ENCODE data around the gene IL3RA.

The IL3RA gene

DNA sequence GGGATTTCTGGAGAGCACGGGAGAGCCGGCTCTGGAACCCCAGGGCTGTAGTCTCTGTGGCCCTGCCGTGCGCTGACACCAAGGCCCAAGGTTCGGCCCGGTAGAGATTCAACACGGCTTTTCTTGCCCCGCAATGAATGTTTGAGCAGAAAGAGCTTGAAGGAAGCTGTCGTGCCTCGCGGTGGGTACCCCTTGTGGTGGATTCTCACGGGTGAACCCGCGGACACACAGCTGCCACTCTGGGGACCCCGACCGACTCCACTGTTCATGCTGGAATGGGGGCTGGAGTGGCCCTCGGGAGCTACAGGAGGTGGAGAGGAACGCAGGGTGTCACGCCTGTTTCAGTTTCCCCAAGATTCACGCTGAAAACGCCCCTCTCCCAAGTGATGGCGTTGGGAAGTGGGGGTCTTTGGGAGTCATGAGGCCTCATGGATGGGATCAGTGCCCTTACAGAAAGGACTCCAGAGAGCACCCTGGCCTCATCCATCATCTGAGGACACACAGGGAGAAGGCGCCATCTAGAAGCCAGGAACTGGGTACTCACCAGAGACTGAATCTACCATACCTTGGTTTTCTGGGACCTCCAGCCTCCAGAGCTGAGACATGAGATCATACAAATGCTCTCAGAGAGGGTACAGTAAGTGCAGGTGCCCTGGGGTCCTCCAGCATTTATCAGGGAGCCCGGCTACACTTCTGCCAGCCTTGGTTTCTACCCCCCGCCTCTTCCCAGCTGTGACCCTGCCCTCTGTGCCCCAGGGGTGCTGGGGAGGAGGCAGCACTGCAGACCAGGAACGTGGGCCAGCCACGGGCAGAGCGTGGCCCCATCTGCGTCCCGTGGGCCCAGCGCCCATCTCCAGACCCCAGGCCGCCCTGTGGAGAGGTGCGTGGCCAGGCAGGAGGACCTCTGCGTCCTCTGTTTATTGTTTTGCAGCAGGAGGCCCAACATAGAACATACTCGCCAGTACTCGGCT is 49.0 kb downstream of the IL3RA start:
- no peak for DNase-seq (ENCODE audit: low read depth)
- no peak for TF ChIP-seq CTCF (IDR thresholded peaks at IDR 0.05; ENCODE audit: low read depth, low read length, missing control alignments)
- in situ Hi-C loops (cut with HindIII; ENCODE audit: low sequenced_read_pairs) = no loop called here
- no peak overlapping the region for H3K4me3 ChIP-seq (ENCODE audit: low read depth, low read length)

DNA sequence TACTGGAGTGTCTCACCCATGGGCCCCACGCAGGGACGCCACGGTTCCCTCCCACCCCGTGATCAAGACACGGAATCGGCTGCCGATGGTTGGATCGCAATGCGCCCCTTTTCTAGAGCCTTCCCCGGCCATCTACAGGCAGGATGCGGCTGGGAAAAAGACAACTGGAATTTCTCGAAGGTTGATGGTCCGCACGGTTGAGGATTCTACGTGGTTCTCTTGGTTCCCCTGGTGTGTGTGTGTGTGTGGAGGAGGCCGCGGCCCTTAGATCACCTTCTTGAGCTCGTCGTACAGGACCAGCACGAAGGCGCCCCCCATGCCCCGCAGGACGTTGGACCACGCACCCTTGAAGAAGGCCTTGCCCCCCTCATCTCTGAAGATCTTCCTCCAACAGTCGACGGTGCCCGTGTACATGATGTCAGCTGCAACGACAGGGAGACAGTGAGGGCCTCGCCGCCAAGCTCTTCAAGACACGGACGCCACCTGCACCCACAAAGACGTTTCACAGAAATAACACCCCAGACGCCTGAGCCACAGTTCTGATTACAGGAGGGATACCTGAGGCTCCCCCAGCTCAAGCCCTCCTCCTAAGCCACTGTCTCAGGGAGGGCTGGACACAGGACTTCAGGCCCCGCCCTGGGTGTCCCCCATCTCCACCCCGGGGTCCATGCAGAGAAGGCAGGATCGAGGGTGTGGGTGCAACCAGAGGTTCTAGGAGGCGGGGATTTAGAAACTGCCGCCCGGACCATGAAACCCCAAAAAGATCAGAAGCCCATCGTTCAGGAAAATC is 49.9 kb downstream of the IL3RA start:
- no peak for DNase-seq (ENCODE audit: low read depth)
- in situ Hi-C loops (cut with HindIII; ENCODE audit: low sequenced_read_pairs) = no loop called here
- no peak for TF ChIP-seq CTCF (IDR thresholded peaks at IDR 0.05; ENCODE audit: low read depth, low read length, missing control alignments)
- H3K4me3 ChIP-seq (ENCODE audit: low read depth, low read length) = no peak overlapping the region

GRCh38 chrX:1387141-1387776 is 50.7 kb downstream of the IL3RA start:
- in situ Hi-C loops (cut with HindIII; ENCODE audit: low sequenced_read_pairs) = no loop called here
- no peak for DNase-seq (ENCODE audit: low read depth)
- no peak for TF ChIP-seq CTCF (IDR thresholded peaks at IDR 0.05; ENCODE audit: low read depth, low read length, missing control alignments)
- no peak overlapping the region for H3K4me3 ChIP-seq (ENCODE audit: low read depth, low read length)

- DNase-seq (ENCODE audit: low read depth) = no peak
- H3K4me3 ChIP-seq (ENCODE audit: low read depth, low read length) = no peak overlapping the region
- no peak for TF ChIP-seq CTCF (IDR thresholded peaks at IDR 0.05; ENCODE audit: low read depth, low read length, missing control alignments)
- in situ Hi-C loops (cut with HindIII; ENCODE audit: low sequenced_read_pairs) = no loop called here
Observed at GRCh38 chrX:1388651-1389050, 52.1 kb downstream of the IL3RA start.

- H3K4me3 ChIP-seq (ENCODE audit: low read depth, low read length) = no peak overlapping the region
- no peak for DNase-seq (ENCODE audit: low read depth)
- in situ Hi-C loops (cut with HindIII; ENCODE audit: low sequenced_read_pairs) = no loop called here
- TF ChIP-seq CTCF (IDR thresholded peaks at IDR 0.05; ENCODE audit: low read depth, low read length, missing control alignments) = no peak
Observed at GRCh38 chrX:1389181-1389992, 52.8 kb downstream of the IL3RA start.

DNA sequence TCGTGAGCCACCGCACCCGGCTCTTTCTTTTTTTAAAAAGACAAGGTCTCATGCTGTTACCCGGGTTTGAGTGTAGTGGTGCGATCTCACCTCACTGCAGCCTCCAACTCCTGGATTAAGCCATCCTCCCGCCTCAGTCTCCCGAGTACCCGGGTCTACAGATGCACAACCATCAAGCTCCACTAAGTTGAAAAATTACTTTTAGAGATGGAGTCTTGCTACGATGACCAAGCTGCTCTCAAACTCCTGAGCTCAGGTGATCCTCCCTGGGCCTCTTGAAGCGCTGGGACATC is 53.4 kb downstream of the IL3RA start:
- in situ Hi-C loops (cut with HindIII; ENCODE audit: low sequenced_read_pairs) = no loop called here
- no peak for DNase-seq (ENCODE audit: low read depth)
- H3K4me3 ChIP-seq (ENCODE audit: low read depth, low read length) = no peak overlapping the region
- no peak for TF ChIP-seq CTCF (IDR thresholded peaks at IDR 0.05; ENCODE audit: low read depth, low read length, missing control alignments)
